Measurements from ENCODE around the gene TOGARAM2.

TOGARAM2 gene

DNA sequence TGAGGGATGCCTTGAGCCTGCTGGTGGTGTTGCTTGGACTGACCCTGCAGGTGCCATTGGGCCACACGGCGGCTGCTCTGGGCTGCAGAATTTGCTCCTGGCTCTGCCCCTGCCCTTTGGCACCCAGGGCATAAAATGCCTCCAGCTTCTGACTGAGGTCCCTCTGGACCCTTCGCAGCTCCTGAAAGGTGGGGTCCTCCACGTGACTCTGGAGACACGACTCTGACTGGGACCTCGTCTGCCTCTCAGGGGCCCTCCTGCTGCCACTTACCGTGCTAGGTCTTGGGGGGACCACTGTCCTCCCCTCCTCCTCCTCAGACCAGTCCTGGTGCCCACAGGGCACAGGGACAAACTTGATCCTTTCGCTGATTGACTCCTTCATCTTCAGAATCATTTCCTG lies 91.2 kb downstream of the TOGARAM2 start:
- DNase-seq = no peak
- H3K4me1 Mint-ChIP-seq = no peaks in the 10 kb centered on the region

DNA sequence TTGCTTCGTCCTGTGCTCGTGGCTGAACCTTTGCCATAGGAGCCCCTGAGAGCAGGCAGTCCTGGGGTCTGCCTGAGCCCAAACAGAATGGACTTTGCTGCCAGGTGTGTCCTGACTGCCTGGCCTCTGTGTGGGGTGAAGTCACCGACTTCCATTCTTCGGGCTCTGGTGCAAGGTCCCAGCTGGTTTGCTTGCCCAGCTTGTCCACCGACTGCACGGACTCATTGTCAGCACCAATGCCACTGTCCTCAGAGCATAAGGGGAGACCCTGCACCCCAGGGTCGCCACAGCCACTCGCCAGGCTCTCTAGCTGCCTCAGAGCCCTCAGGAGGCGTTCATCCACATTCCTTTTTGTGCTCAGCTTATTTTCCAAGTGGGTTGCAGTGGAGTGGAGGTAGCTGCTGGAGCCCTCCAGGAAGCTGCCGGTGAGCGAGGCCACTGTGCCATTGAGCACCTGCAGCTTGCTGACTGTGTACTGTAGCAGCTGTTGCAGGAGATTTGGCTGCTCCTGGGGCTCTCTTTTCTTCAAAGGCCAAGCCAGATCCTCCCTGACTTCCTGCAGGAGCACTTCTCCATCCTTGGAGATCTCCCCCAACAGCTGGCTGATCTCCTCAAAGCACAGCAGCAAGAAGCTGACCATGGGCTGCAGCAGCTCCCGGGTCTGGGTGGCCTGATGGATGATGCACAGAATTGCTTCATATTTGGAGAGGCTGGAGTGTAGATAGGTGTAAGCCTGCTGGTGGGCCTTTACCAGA lies 92.0 kb downstream of the TOGARAM2 start:
- H3K9me3 Mint-ChIP-seq = peaks cover 4% of the 10 kb centered on the region

More for the DNA sequence above, 91.2 kb downstream of the TOGARAM2 start:
- Mint-ChIP-seq H3K27me3 (ENCODE audit: low read depth, poor library complexity) (peaks cover 9% of the 10 kb centered on the region), H3K9me3 (no peaks in the 10 kb centered on the region), H3K27ac (peak overlapping the region; percentile 80), H3K36me3 (ENCODE audit: low read depth) (no peaks in the 10 kb centered on the region), H3K4me3 (no peak overlapping the region)
- TF ChIP-seq, protein P1, sequence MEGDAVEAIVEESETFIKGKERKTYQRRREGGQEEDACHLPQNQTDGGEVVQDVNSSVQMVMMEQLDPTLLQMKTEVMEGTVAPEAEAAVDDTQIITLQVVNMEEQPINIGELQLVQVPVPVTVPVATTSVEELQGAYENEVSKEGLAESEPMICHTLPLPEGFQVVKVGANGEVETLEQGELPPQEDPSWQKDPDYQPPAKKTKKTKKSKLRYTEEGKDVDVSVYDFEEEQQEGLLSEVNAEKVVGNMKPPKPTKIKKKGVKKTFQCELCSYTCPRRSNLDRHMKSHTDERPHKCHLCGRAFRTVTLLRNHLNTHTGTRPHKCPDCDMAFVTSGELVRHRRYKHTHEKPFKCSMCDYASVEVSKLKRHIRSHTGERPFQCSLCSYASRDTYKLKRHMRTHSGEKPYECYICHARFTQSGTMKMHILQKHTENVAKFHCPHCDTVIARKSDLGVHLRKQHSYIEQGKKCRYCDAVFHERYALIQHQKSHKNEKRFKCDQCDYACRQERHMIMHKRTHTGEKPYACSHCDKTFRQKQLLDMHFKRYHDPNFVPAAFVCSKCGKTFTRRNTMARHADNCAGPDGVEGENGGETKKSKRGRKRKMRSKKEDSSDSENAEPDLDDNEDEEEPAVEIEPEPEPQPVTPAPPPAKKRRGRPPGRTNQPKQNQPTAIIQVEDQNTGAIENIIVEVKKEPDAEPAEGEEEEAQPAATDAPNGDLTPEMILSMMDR (IDR thresholded peaks at IDR 0.05) = no peak

DNA sequence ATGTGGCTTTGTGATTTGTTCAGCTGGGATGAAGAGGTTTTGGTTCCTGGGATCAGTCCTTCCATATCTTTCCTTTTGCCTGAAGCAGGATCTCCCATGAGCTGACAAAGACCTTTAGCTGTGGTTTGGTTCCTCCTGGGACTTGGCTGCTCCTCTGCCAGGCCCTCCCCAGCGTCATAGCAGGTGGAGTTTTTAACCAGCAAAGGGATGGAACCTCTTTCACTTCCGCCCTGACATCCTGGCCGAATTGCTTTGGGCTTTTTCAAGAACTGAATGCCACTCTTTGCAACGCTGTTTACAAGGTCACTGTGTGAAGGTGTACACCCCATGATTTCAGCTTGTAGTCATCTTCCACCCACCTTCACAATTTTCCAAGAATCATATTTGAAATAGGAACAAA lies 92.8 kb downstream of the TOGARAM2 start:
- Mint-ChIP-seq H3K27ac (no peak overlapping the region), H3K4me1 (no peaks in the 10 kb centered on the region), H3K36me3 (ENCODE audit: low read depth) (no peaks in the 10 kb centered on the region), H3K27me3 (ENCODE audit: low read depth, poor library complexity) (peaks cover 9% of the 10 kb centered on the region), H3K4me3 (no peak overlapping the region), H3K9me3 (peaks cover 5% of the 10 kb centered on the region)
- no peak for DNase-seq
- TF ChIP-seq, protein P1 (IDR thresholded peaks at IDR 0.05) = no peak

More for the DNA sequence above, 92.0 kb downstream of the TOGARAM2 start:
- DNase-seq = no peak
- H3K27me3 Mint-ChIP-seq (ENCODE audit: low read depth, poor library complexity) = peaks cover 9% of the 10 kb centered on the region
- TF ChIP-seq, protein P1 (IDR thresholded peaks at IDR 0.05) = no peak
- no peaks in the 10 kb centered on the region for H3K4me1 Mint-ChIP-seq
- H3K36me3 Mint-ChIP-seq (ENCODE audit: low read depth) = no peaks in the 10 kb centered on the region
- H3K27ac Mint-ChIP-seq = no peak overlapping the region
- H3K4me3 Mint-ChIP-seq = no peak overlapping the region

DNA sequence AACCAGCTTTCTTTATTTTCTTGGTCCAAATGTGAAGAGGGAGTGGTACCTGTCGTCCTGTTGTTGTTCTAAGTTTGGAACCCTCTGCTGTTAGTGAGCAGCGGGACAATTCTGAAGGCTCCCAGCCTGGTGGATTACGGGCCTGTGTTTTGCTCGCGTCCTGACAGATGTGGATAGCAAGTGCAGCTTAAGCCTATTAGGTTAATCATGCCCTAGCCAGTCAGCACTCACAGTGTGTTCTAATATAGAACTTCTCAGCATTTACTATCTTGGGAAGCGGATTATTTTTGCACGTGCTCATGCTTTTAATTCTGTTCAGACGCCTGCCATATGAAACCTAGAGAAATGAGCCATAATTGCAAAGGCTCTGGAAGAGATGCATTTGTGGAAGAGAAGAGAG lies 93.3 kb downstream of the TOGARAM2 start, which contains the start of gene PCARE:
TSS of gene PCARE (minus strand) at position 113 of the 400 bp plus-strand sequence. CDS start 262 bp downstream, outside the sequence.
- Mint-ChIP-seq H3K4me1 (no peaks in the 10 kb centered on the region), H3K27ac (no peak within 1 kb of the TSS), H3K36me3 (ENCODE audit: low read depth) (no peaks in the 10 kb centered on the region), H3K9me3 (peaks cover 10% of the 10 kb centered on the region), H3K27me3 (ENCODE audit: low read depth, poor library complexity) (peaks cover 10% of the 10 kb centered on the region), H3K4me3 (no peak within 1 kb of the TSS)
- no peak for DNase-seq
- TF ChIP-seq, protein P1 (IDR thresholded peaks at IDR 0.05) = no peak

DNA sequence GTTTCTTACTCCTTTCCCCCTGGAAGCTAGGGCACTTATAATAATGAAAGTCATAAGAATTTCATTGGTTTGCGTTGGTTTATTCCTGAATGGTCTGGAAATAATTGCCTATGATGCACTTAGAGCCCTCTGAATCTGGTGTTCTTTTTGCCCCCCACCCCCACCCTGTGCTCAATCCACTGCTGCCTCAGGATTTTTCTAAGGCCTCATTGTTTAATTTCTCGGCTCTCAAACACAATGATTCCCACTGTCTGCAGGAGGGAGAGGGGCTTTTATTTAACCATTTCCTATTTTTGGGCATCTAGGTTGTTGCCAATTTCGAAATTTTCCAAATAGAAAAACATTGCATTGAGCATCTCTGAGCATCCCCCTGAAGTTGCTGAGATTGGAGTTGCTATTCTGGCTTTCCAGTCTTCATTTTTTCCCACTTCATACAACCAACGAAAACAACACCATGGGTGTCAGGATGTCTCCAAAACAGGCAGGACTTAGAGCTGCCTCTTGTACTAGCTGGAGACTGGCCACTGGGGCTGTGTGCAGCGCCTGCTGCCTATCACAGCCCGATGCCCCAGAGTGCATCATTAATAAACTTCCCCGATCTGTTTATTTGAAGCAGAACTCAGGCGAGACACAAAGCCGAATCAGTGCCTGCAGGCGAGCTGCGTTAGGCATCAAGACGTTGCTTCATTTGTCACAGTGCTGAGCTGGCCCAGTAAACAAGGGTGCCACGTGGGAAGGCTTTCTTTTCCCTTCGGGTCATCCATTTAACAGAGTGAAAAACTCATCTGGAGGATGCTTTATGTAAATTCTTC lies 95.0 kb downstream of the TOGARAM2 start:
- Mint-ChIP-seq H3K4me3 (no peak overlapping the region), H3K27ac (no peak overlapping the region), H3K9me3 (peaks cover 21% of the 10 kb centered on the region), H3K27me3 (ENCODE audit: low read depth, poor library complexity) (peaks cover 3% of the 10 kb centered on the region), H3K4me1 (no peaks in the 10 kb centered on the region), H3K36me3 (ENCODE audit: low read depth) (no peaks in the 10 kb centered on the region)
- TF ChIP-seq, protein P1 (IDR thresholded peaks at IDR 0.05) = no peak
- DNase-seq = no peak

Measured in nephron progenitor cell (in vitro differentiated cells).